GM18867 (cell line): Measurements from ENCODE around the gene CHERP.
"Not testable (repeated sequence)": the region's sequence is repeated elsewhere in the genome, so short reads cannot be mapped to it uniquely, and the experiment has no call there.

Experiments used
- ATAC-seq: cut with Tn5 transposase; IDR thresholded peaks from one replicate; pipeline ENCODE4 v1.9.1; 2021; ENCODE audit warnings: mild to moderate bottlenecking, moderate library complexity; ENCODE audit not compliant: unreplicated experiment

CHERP gene

GRCh38 chr19:16576690-16577530 is 34.7 kb upstream of the CHERP start:
- no peak for ATAC-seq

- no peak for ATAC-seq
Observed at GRCh38 chr19:16575861-16576689, 33.8 kb upstream of the CHERP start.

- ATAC-seq = no peak
Observed at GRCh38 chr19:16575282-16575681, 33.0 kb upstream of the CHERP start.

- ATAC-seq = no peak
Observed at GRCh38 chr19:16573925-16574324, 31.7 kb upstream of the CHERP start.

- no peak for ATAC-seq
Observed at GRCh38 chr19:16573296-16573695, 31.1 kb upstream of the CHERP start.

GRCh38 chr19:16572332-16573211 is 30.3 kb upstream of the CHERP start, which contains the start of gene SLC35E1:
Gene SLC35E1, minus strand, starts transcription at chr19:16572415. Its CDS starts 51 bp downstream, at chr19:16572364.
- peak; percentile 83 for ATAC-seq

- ATAC-seq = no peak
Observed at GRCh38 chr19:16571822-16572331, 29.6 kb upstream of the CHERP start.

- no peak for ATAC-seq
Observed at GRCh38 chr19:16571283-16571682, 29.0 kb upstream of the CHERP start.

- no peak for ATAC-seq
Observed at GRCh38 chr19:16569609-16570320, 27.5 kb upstream of the CHERP start.

GRCh38 chr19:16566702-16567101 is 24.5 kb upstream of the CHERP start:
- no peak for ATAC-seq

GRCh38 chr19:16566161-16566560 is 23.9 kb upstream of the CHERP start:
- ATAC-seq = no peak

GRCh38 chr19:16564842-16565241 is 22.6 kb upstream of the CHERP start:
- ATAC-seq = no peak

- ATAC-seq = no peak
Observed at GRCh38 chr19:16562608-16563025, 20.4 kb upstream of the CHERP start.

GRCh38 chr19:16561382-16561781 is 19.1 kb upstream of the CHERP start:
- no peak for ATAC-seq

GRCh38 chr19:16559780-16560276 is 17.6 kb upstream of the CHERP start:
- ATAC-seq = no peak

- ATAC-seq = no peak
Observed at GRCh38 chr19:16554776-16555175, 12.5 kb upstream of the CHERP start.

GRCh38 chr19:16551902-16552301 is 9.7 kb upstream of the CHERP start:
- not testable (repeated sequence) for ATAC-seq

GRCh38 chr19:16548956-16549355 is 6.7 kb upstream of the CHERP start:
- no peak for ATAC-seq

- ATAC-seq = no peak
Observed at GRCh38 chr19:16544473-16545231, 2.4 kb upstream of the CHERP start.
